Heart left ventricle (tissue), 16 donors: Measurements from ENCODE around the gene NCS1. TPM values are rescaled to one million over a fixed set of nuclear protein-coding genes. Genes with fewer than 3 reads are reported as not detected.

Experiments used
- ATAC-seq, 4 donors: fragments of 200-7000 bp; cut with Tn5 transposase; one replicate each; pipeline ENCODE4 v1.9.1; 2020 to 2022; ENCODE audit warnings: moderate library complexity in 4 of 4, mild to moderate bottlenecking in 3 of 4, moderate number of reproducible peaks in 1 of 4
- DNase-seq, 5 donors: peaks; one replicate each; pipeline ENCODE4 v3.0.0-alpha.2; 2020
- H3K27ac ChIP-seq, 12 donors: fragments of 200-600 bp; sonication (generic) in 4 of 12; one replicate each; pipeline versions ENCODE4 v1.5.0 to v1.8.0; 2016 to 2022; ENCODE audit warnings: mild to moderate bottlenecking in 2 of 12
- H3K27me3 ChIP-seq, 9 donors: fragments of 200-600 bp; sonication (generic) in 2 of 9; one replicate each; pipeline versions ENCODE4 v1.5.1 to v1.8.0; 2016 to 2022; ENCODE audit warnings: mild to moderate bottlenecking in 3 of 9
- H3K36me3 ChIP-seq, 9 donors: fragments of 200-600 bp; sonication (generic) in 2 of 9; one replicate each; pipeline versions ENCODE4 v1.5.0 to v1.8.0; 2018 to 2022; ENCODE audit warnings: mild to moderate bottlenecking in 2 of 9
- H3K4me1 ChIP-seq, 12 donors: fragments of 200-600 bp; sonication (generic) in 4 of 12; one replicate each; pipeline versions ENCODE4 v1.5.0 to v1.8.0; 2016 to 2022; ENCODE audit warnings: mild to moderate bottlenecking in 3 of 12
- H3K4me3 ChIP-seq, 12 donors: fragments of 200-600 bp; sonication (generic) in 4 of 12; one replicate each; pipeline versions ENCODE4 v1.5.0 to v1.8.0; 2017 to 2022; ENCODE audit warnings: mild to moderate bottlenecking in 9 of 12, moderate library complexity in 4 of 12
- H3K9me3 ChIP-seq, 12 donors: fragments of 200-600 bp; sonication (generic) in 4 of 12; one replicate each; pipeline versions ENCODE4 v1.5.0 to v1.8.0; 2016 to 2022; ENCODE audit warnings: mild to moderate bottlenecking in 1 of 12
- POLR2A ChIP-seq, 2 donors: fragments of 450-650 bp; IDR thresholded peaks; one replicate each; pipeline ENCODE4 v1.6.1; 2017; ENCODE audit warnings: antibody characterized with exemption in 2 of 2, mild to moderate bottlenecking in 2 of 2, moderate library complexity in 2 of 2
- WGBS, 4 donors: extraction: QIAGEN DNeasy Blood & Tissue Kit in 2 of 4; methylation state at CpG; one replicate each; pipeline versions ENCODE4 v1.1.5 to v1.1.7; 2013 to 2018; 5-methylcytosine and 5-hydroxymethylcytosine counted together
- intact Hi-C, 10 donors: fragments of 100-400 bp; cut with DNase I; formaldehyde crosslinking; loops; one replicate each; pipeline versions ENCODE4 v1.11.1 to v1.14.2; 2022
- polyA plus RNA-seq, 2 donors: library from polyadenylated mRNA; stranded (reverse); fragments of 200-250 nt; gene quantifications; one replicate each; pipeline ENCODE4 v1.2.3, GENCODE V29; 2013
- total RNA-seq, 9 donors: library from RNA; depleted of rRNA in 2 of 9; stranded (reverse); fragments of >200 nt in 2 of 9; fragmentation: NEBNext Ultra II Directional in 3 of 9; extraction: Animal tissue kit (Norgen Biotek cat#: 25700) in 3 of 9; gene quantifications; one replicate each; pipeline versions ENCODE4 v1.1.0 to v1.2.4, GENCODE V29; 2016 to 2023
- TF ChIP-seq, protein P1 (sequence below), 12 donors: fragments of 200-600 bp; sonication (generic) in 4 of 12; IDR thresholded peaks; one replicate each; pipeline versions ENCODE4 v1.5.0 to v1.8.0; 2018 to 2022; ENCODE audit warnings: antibody characterized with exemption in 12 of 12, mild to moderate bottlenecking in 5 of 12
- donor health status: ischemic (EF 13 %, LVEDD 7.1; RV severe dilation, severe dysfunction).
- donor health status: healthy with polysubstance abuse.
- donor health status: DM: no; HTN: yes; CAD: no.
- donor health status: DM: no; HTN: no; CAD: no.
- donor health status: ischemic (EF 25% LVEDD 6.9; RV normal size, moderate dysfunction).
- donor health status: ischemic (EF 25% LVEDD 5.7; RV mildly dilated, moderate dysfunction).
- donor health status: healthy.
- donor health status: DM: yes; HTN: yes; CAD: no.
- donor health status: ischemic (EF 35%, LVEDD 5.7; RV mildly dilated, moderate dysfunction).
- donor health status: nonischemic (EF 11% LVEDD 7.7; RV severe dilation, severe dysfunction).
- donor health status: DM: yes; HTN: yes; CAD: no.
- donor health status: PGD.
- donor health status: ischemic (EF 29% LVEDD 5.4; RV normal size, mild dysfunction).
- donor health status: nonischemic (EF 23%, LVEDD 6.1; RV moderate dilation, normal function).

The NCS1 gene
- total and polyA plus RNA-seq, 11 donors, result 2.3 to 15.9 (median 9.4) TPM

DNA sequence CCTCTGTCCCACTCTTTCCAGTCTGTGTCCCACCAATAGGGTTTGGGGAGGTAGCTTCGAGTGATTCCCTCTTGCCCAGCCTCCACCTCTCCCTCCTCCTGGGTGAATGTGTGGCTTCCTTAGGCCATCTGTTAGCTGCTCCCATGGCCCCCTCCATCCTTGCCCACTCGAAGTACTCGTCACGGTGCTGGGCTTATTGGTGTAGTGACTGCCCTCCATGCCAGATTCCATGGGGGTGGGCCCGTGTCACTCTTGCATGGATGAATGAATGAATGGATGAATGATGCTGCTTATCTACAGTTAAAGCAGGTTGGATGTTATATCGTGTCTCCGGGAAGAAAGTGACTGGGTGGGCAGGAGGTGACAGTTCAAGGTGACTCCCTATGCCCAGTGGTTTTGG, 112.5 kb downstream of the NCS1 start:
- peak overlapping the region in 1 of 12 donors; percentile 82 for H3K27ac ChIP-seq
- intact Hi-C loops, result no loop called here
- no peaks in the 10 kb centered on the region for H3K36me3 ChIP-seq

DNA sequence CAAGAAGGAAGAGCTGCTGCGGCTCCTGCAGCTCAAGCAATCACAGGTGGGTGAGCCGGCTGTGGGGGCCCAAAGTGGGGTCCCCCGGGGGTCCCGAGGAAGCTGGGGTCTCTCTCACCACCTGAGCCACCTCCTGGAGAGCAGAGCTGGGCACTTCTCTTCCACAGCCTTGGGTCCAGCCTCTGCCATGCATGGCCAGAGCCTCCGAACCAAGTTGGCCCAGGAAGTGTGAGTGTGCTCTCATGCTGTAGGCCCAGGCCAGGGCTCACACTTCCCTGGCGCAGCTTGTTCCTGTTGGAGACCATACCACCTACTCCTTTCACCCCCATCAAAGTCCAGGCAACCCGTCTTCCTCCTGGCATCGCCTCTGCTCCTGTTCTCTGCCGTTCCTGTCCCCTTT, 113.1 kb downstream of the NCS1 start:
- ATAC-seq (no peak), DNase-seq (peak in 1 of 5 donors; percentile 15)
- H3K36me3 ChIP-seq, result no peaks in the 10 kb centered on the region
- H3K9me3 ChIP-seq, result no peaks in the 10 kb centered on the region
- no peak overlapping the region for H3K4me3 ChIP-seq
- peaks cover 0 to 62% (median 18%) of the 10 kb centered on the region in 12 donors for H3K4me1 ChIP-seq
- WGBS, 4 donors, result 79 to 87% (median 83%) methylated on average over 9 of the region's 9 CpGs
- peak overlapping the region in 1 of 12 donors; percentile 82 for H3K27ac ChIP-seq
- TF ChIP-seq, protein P1, sequence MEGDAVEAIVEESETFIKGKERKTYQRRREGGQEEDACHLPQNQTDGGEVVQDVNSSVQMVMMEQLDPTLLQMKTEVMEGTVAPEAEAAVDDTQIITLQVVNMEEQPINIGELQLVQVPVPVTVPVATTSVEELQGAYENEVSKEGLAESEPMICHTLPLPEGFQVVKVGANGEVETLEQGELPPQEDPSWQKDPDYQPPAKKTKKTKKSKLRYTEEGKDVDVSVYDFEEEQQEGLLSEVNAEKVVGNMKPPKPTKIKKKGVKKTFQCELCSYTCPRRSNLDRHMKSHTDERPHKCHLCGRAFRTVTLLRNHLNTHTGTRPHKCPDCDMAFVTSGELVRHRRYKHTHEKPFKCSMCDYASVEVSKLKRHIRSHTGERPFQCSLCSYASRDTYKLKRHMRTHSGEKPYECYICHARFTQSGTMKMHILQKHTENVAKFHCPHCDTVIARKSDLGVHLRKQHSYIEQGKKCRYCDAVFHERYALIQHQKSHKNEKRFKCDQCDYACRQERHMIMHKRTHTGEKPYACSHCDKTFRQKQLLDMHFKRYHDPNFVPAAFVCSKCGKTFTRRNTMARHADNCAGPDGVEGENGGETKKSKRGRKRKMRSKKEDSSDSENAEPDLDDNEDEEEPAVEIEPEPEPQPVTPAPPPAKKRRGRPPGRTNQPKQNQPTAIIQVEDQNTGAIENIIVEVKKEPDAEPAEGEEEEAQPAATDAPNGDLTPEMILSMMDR (IDR thresholded peaks at IDR 0.05), result no peak
- TF ChIP-seq POLR2A (IDR thresholded peaks at IDR 0.05), result no peak
- peaks cover 0 to 23% (median 2%) of the 10 kb centered on the region in 9 donors for H3K27me3 ChIP-seq
- intact Hi-C loops, result no loop called here

More for the DNA sequence above, 112.5 kb downstream of the NCS1 start:
- peak in 1 of 5 donors; percentile 8 for DNase-seq
- WGBS, 4 donors, result 87 to 99% (median 95%) methylated on average over 6 to 7 of the region's 7 CpGs
- TF ChIP-seq POLR2A (IDR thresholded peaks at IDR 0.05), result no peak
- TF ChIP-seq, protein P1 (IDR thresholded peaks at IDR 0.05), result no peak
- Histone ChIP-seq H3K4me1 (peaks cover 0 to 56% (median 18%) of the 10 kb centered on the region in 12 donors), H3K4me3 (no peak overlapping the region), H3K27me3 (peaks cover 0 to 18% (median 0%) of the 10 kb centered on the region in 9 donors), H3K9me3 (no peaks in the 10 kb centered on the region)
- no peak for ATAC-seq

DNA sequence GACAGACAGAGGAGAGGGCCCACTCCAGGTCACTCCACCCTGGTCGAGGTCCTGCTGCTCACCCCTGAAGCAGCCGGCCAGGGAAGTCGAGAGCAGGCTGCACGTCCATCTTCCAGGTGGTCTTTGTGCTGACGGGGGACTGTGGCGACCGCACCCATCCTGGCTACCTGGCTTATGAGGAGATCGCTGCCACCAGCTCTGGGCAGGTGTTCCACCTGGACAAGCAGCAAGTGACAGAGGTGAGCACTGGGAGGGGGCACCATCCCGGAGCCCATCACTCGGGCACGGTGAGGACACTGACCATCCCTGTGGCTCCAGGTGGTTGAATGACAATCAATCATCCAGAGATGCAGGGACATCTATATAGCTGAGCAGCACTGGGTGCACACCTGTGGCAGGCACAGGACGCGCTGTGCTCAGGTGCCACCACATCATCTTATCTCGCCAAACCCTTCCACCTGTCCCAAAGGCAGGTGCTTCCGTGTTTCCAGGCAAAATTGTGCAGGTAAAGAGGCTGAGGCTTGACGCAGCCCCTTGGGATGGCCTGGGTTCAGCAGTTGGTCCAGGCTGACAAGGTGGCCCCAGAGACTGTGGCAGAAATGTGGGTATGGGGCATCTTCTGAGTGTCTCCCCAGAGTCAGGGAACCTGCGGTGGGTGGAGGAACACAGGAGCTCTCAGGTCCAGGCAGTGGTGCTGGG, 114.0 kb downstream of the NCS1 start:
- DNase-seq (peak in 2 of 5 donors; percentile 5 to 27), ATAC-seq (no peak)
- intact Hi-C loops, result no loop called here
- no peak for TF ChIP-seq POLR2A (IDR thresholded peaks at IDR 0.05)
- TF ChIP-seq, protein P1 (IDR thresholded peaks at IDR 0.05), result no peak
- WGBS, 4 donors, result 87 to 91% (median 88%) methylated on average over 16 to 17 of the region's 17 CpGs
- Histone ChIP-seq H3K36me3 (no peaks in the 10 kb centered on the region), H3K27me3 (peaks cover 0 to 23% (median 2%) of the 10 kb centered on the region in 9 donors), H3K9me3 (no peaks in the 10 kb centered on the region), H3K4me1 (peaks cover 0 to 69% (median 18%) of the 10 kb centered on the region in 12 donors), H3K27ac (peak overlapping the region in 10 of 12 donors; percentile 52 to 89 (median 72)), H3K4me3 (no peak overlapping the region)

Other genes with a start within 250 kb of the NCS1 start
- 10 to 100 TPM; 16.6 to 47.3 (median 24.8) TPM for gene FNBP1, start 129.2 kb upstream of the NCS1 start, total RNA-seq
- 10 to 100 TPM in 1 of 2 donors, 1 to 10 TPM in 1; 6.9 to 13.4 TPM for gene FNBP1, start 129.2 kb upstream of the NCS1 start, polyA plus RNA-seq
- gene GPR107, start 118.5 kb upstream of the NCS1 start, total RNA-seq, result 10 to 100 TPM; 16.1 to 33.2 (median 21.3) TPM
- gene GPR107, start 118.5 kb upstream of the NCS1 start, polyA plus RNA-seq, result 10 to 100 TPM in 1 of 2 donors, 1 to 10 TPM in 1; 7.0 to 30.5 TPM
- gene HMCN2, start 93.4 kb downstream of the NCS1 start, total RNA-seq, result 10 to 100 TPM in 1 of 9 donors, 1 to 10 TPM in 8; 2.3 to 10.4 (median 3.8) TPM
- gene HMCN2, start 93.4 kb downstream of the NCS1 start, polyA plus RNA-seq, result 1 to 10 TPM; 4.3 to 4.4 TPM